K562 (cell line): Measurements from ENCODE around the gene PXK. TPM values are rescaled to one million over a fixed set of nuclear protein-coding genes. Genes with fewer than 3 reads are reported as not detected.

Experiments
- ATAC-seq: fragments of 200-7000 bp; cut with Tn5 transposase; 3 replicates; pipeline ENCODE4 v1.9.1; 2020; ENCODE audit warnings: moderate library complexity
- BruUV-seq: library from RNA; stranded (reverse); fragments of 400-500 nt; replicated peaks from 2 replicates; lab custom pipeline; 2021; lab: Mats Ljungman, UMichigan
- CTCF ChIA-PET: fragments of 300-600 bp; formaldehyde crosslinking; extraction: SDS; loops from one replicate; lab custom pipeline; 2021; ENCODE audit warnings: low intra/inter-chr PET ratio; lab: Yijun Ruan, JAX
- POLR2A ChIA-PET: fragments of 300-600, 350-650 bp; sonication (Branson Sonifier 250); formaldehyde crosslinking; extraction: SDS; loops from one replicate; lab custom pipeline; 2021; ENCODE audit warnings: antibody characterized with exemption, inconsistent platforms; lab: Yijun Ruan, JAX
- DNase-seq, 4 experiments: peaks; one replicate each; pipeline versions ENCODE4 v3.0.0 to v3.0.0-alpha.2; 2011 to 2018; ENCODE audit warnings: low spot score in 3 of 4, mixed read lengths in 3 of 4; ENCODE audit errors: extremely low read depth in 1 of 4
- FAIRE-seq: peaks from 2 replicates; lab custom pipeline; 2011; peaks lifted over from hg19 to GRCh38; lab: Jason Lieb, UNC
- H2AFZ ChIP-seq: 2 replicates; pipeline ENCODE4 v1.6.0; 2011; ENCODE audit warnings: low read depth, low read length, control low read depth, inconsistent platforms
- H3K27ac ChIP-seq: fragments of 200-600 bp; 3 replicates; pipeline ENCODE4 v1.8.0; 2011; ENCODE audit warnings: low read depth, mild to moderate bottlenecking, control low read depth, inconsistent platforms, low read length, moderate library complexity, mixed read lengths; ENCODE audit errors: extremely low read depth
- H3K27me3 ChIP-seq, 2 experiments: fragments of 300-600 bp in 1 of 2; 2 replicates in 1 of 2; 3 replicates in 1 of 2; pipeline versions ENCODE4 v1.6.0 to v1.8.0; 2011; ENCODE audit warnings: inconsistent platforms in 2 of 2, low read length in 2 of 2, mild to moderate bottlenecking in 1 of 2, mixed read lengths in 1 of 2, moderate library complexity in 1 of 2; ENCODE audit not compliant: control insufficient read depth in 2 of 2, insufficient read depth in 2 of 2
- H3K36me3 ChIP-seq: fragments of 300-600 bp; 3 replicates; pipeline ENCODE4 v1.8.0; 2011; ENCODE audit warnings: mild to moderate bottlenecking, low read length, inconsistent platforms; ENCODE audit not compliant: control insufficient read depth, insufficient read depth
- H3K4me1 ChIP-seq, 2 experiments: fragments of 200-600 bp in 1 of 2; replicated peaks in 1 of 2; 2 replicates in 1 of 2; 3 replicates in 1 of 2; pipeline versions ENCODE4 v1.5.1 to v1.8.0; 2011; ENCODE audit warnings: inconsistent platforms in 2 of 2, low read length in 2 of 2, mild to moderate bottlenecking in 1 of 2, mixed read lengths in 1 of 2, moderate library complexity in 1 of 2; ENCODE audit not compliant: control insufficient read depth in 2 of 2, insufficient read depth in 2 of 2
- H3K4me2 ChIP-seq: 2 replicates; pipeline ENCODE4 v1.6.1; 2011; ENCODE audit warnings: low read length, control low read depth, inconsistent platforms, mixed read lengths; ENCODE audit not compliant: insufficient read depth
- H3K4me3 ChIP-seq: fragments of 200-600 bp; sonication (generic), shearing (Covaris generic); 2 replicates; pipeline ENCODE4 v1.5.1; 2016; ENCODE audit warnings: control low read depth, inconsistent platforms
- H3K79me2 ChIP-seq: fragments of 200-600 bp; 3 replicates; pipeline ENCODE4 v1.8.0; 2011; ENCODE audit warnings: low read length, inconsistent platforms; ENCODE audit not compliant: control insufficient read depth, insufficient read depth
- H3K9ac ChIP-seq, 2 experiments: 2 replicates each; pipeline versions ENCODE4 v1.6.0 to v1.6.1; 2011; ENCODE audit warnings: low read depth in 2 of 2, low read length in 2 of 2, control low read depth in 1 of 2, inconsistent platforms in 1 of 2, mild to moderate bottlenecking in 1 of 2, mixed read lengths in 1 of 2; ENCODE audit not compliant: insufficient read depth in 1 of 2
- H3K9me1 ChIP-seq: one replicate; pipeline ENCODE4 v1.6.0; 2011; ENCODE audit warnings: inconsistent platforms, mild to moderate bottlenecking, low read length, moderate library complexity; ENCODE audit not compliant: control insufficient read depth, insufficient read depth
- H3K9me3 ChIP-seq: replicated peaks from 2 replicates; pipeline ENCODE4 v1.5.1; 2011; ENCODE audit warnings: low read depth, low read length, inconsistent platforms; ENCODE audit not compliant: control insufficient read depth, insufficient read depth
- H4K20me1 ChIP-seq: replicated peaks from 2 replicates; pipeline ENCODE4 v1.6.1; 2011; ENCODE audit warnings: low read length, inconsistent platforms, mixed read lengths; ENCODE audit not compliant: control insufficient read depth, insufficient read depth
- ATF3 ChIP-seq, 2 experiments: fragments of 450-650 bp in 1 of 2; sonication (generic) in 1 of 2; formaldehyde crosslinking in 1 of 2; IDR thresholded peaks in 1 of 2; conservative IDR thresholded peaks in 1 of 2; 2 replicates each; pipeline versions ENCODE4 v1.6.1 to v1.8.1; 2016 to 2023; ENCODE audit warnings: mild to moderate bottlenecking in 2 of 2, moderate library complexity in 2 of 2, inconsistent platforms in 1 of 2, missing genetic modification reagents in 1 of 2
- ATF4 ChIP-seq: fragments of 450-650 bp; formaldehyde crosslinking; IDR thresholded peaks from 2 replicates; pipeline ENCODE4 v1.4.0; 2022; ENCODE audit warnings: mild to moderate bottlenecking, moderate library complexity
- CEBPB ChIP-seq: fragments of 450-650 bp; IDR thresholded peaks from 2 replicates; pipeline ENCODE4 v1.6.1; 2016; ENCODE audit warnings: missing genetic modification characterization, missing compliant biosample characterization
- CEBPG ChIP-seq, 3 experiments: fragments of 200-800 bp in 1 of 3; sonication (Bioruptor generic) in 1 of 3; sonication (generic) in 1 of 3; formaldehyde crosslinking in 1 of 3; IDR thresholded peaks in 2 of 3; conservative IDR thresholded peaks in 1 of 3; 2 replicates each; pipeline versions ENCODE4 v1.6.1 to v1.8.0; 2016 to 2022; ENCODE audit warnings: missing compliant biosample characterization in 2 of 3, missing genetic modification characterization in 2 of 3, mild to moderate bottlenecking in 1 of 3, missing genetic modification reagents in 1 of 3
- LCOR ChIP-seq: sonication (generic); formaldehyde crosslinking; IDR thresholded peaks from 2 replicates; pipeline ENCODE4 v1.8.0; 2022; ENCODE audit warnings: mild to moderate bottlenecking, missing genetic modification reagents
- MTA2 ChIP-seq: fragments of 450-650 bp; IDR thresholded peaks from 2 replicates; pipeline ENCODE4 v1.6.1; 2016; ENCODE audit warnings: low read depth
- RBM25 ChIP-seq: fragments of 200-400 bp; formaldehyde crosslinking; IDR thresholded peaks from 2 replicates; pipeline ENCODE4 v1.6.1; 2018; ENCODE audit warnings: low read length, low read depth, moderate library complexity; ENCODE audit not compliant: severe bottlenecking
- TCF7L2 ChIP-seq: fragments of 150-350 bp; IDR thresholded peaks from 2 replicates; pipeline ENCODE4 v1.6.1; 2016; ENCODE audit warnings: low read depth, mild to moderate bottlenecking, low read length, moderate library complexity
- ZBTB34 ChIP-seq: fragments of 250-450 bp; sonication (Bioruptor Pico); IDR thresholded peaks from 2 replicates; pipeline ENCODE4 v1.8.0; 2021; ENCODE audit warnings: mild to moderate bottlenecking, moderate library complexity
- ZBTB8A ChIP-seq: fragments of 450-650 bp; IDR thresholded peaks from 2 replicates; pipeline ENCODE4 v1.6.1; 2018; ENCODE audit warnings: mild to moderate bottlenecking, moderate library complexity; ENCODE audit not compliant: partially characterized antibody
- ZFP36 ChIP-seq: fragments of 150-350 bp; IDR thresholded peaks from 2 replicates; pipeline ENCODE4 v1.6.1; 2018; ENCODE audit warnings: low read length, low read depth; ENCODE audit not compliant: partially characterized antibody
- WGBS: fragments of 100-300 bp; shearing (Covaris generic); methylation state at CpG from one replicate; pipeline ENCODE4 v1.1.6; 2016; ENCODE audit warnings: low coverage, mixed read lengths; ENCODE audit not compliant: insufficient coverage; ENCODE audit errors: missing lambda C conversion rate; 5-methylcytosine and 5-hydroxymethylcytosine counted together
- in situ Hi-C: fragments of 300-500 bp; cut with MboI; formaldehyde crosslinking; loops from 4 replicates; pipeline ENCODE4 v1.15.0; 2018; ENCODE audit warnings: inconsistent platforms, mixed read lengths
- intact Hi-C: fragments of 100-400 bp; cut with micrococcal nuclease; formaldehyde crosslinking; loops from 2 replicates; pipeline ENCODE4 v1.14.2; 2022
- polyA plus RNA-seq, 8 experiments: library from polyadenylated mRNA; depleted of rRNA in 4 of 8; stranded (reverse) in 5 of 8; unstranded in 3 of 8; fragments of >200 nt; fragmentation: Nextera tagmentation in 2 of 8; fragmentation: Illumina TruSeq in 1 of 8; extraction: Ambion mirVana in 2 of 8; extraction: Trizol in 1 of 8; gene quantifications; 2 replicates each; pipeline versions ENCODE4 v1.2.1 to v1.2.3, GENCODE V29; 2011 to 2014; ENCODE audit warnings: inconsistent platforms in 1 of 8, missing spikeins in 1 of 8
- total RNA-seq, 7 experiments: library from RNA; depleted of rRNA in 6 of 7; stranded (reverse); fragments of >200 nt in 6 of 7; fragmentation: Illumina TruSeq in 2 of 7; extraction: Trizol in 2 of 7; gene quantifications; 2 replicates each; pipeline versions ENCODE4 v1.2.1 to v1.2.3, GENCODE V29; 2011 to 2021; ENCODE audit warnings: low replicate concordance in 1 of 7

The PXK gene
- total and polyA plus RNA-seq, 9 of the 15 experiments (the other 6 are each of a cell fraction or from before 2014, with no cell fraction given): 3.3 to 19.9 (median 11.3) TPM

GRCh38 chr3:58353722-58354553 lies 21.2 kb downstream of the PXK start:
- Histone ChIP-seq H3K9me1 (no peaks in the 10 kb centered on the region), H3K4me3 (no peak overlapping the region), H3K79me2 (no peaks in the 10 kb centered on the region; the same call in 2 of the 3 replicates), H4K20me1 (no peaks in the 10 kb centered on the region; the same call in 1 of the 2 replicates), H3K36me3 (no peaks in the 10 kb centered on the region), H2AFZ (no peak overlapping the region), H3K27me3 (no peaks in the 10 kb centered on the region), H3K27ac (no peak overlapping the region), H3K4me1 (peaks cover 0 to 17% of the 10 kb centered on the region in 2 experiments; a peak in 3 of 5 replicates), H3K9ac (no peak overlapping the region), H3K9me3 (no peaks in the 10 kb centered on the region), H3K4me2 (no peak overlapping the region)
- BruUV-seq: no TSS peak
- DNase-seq (no peak), ATAC-seq (peak; percentile 15; the same call in 2 of the 3 replicates), FAIRE-seq (no peak)
- in situ Hi-C loops: no loop called here
- ChIA-PET CTCF (no interaction called here), POLR2A (interaction anchor here (0.7 kb wide), 1 partner anchor 168 kb away, joined by 3 read pairs; no protein-coding TSS in a partner anchor)
- 61% methylated on average over 5 of the region's 8 CpGs for WGBS
- intact Hi-C loops: no loop called here
- TF ChIP-seq ATF3 (IDR thresholded peaks at IDR 0.05) (peak; percentile 62; the same call in 1 of the 2 replicates), ATF3 (CRISPR knock-in tag; conservative IDR thresholded peaks at IDR 0.05) (no peak), MTA2 (no peak), RBM25 (peak; percentile 37), ZBTB34 (CRISPR knock-in tag) (no peak), LCOR (CRISPR knock-in tag) (no peak), ZFP36 (peak; percentile 22), TCF7L2 (no peak), ZBTB8A (no peak), ATF4 (CRISPR knock-in tag) (peak; percentile 63; the same call in 1 of the 2 replicates), CEBPB (peak; percentile 82), CEBPG (CRISPR knock-in tag; IDR thresholded peaks at IDR 0.05) (peak; percentile 61), CEBPG (tag; conservative IDR thresholded peaks at IDR 0.05 in 1 of 2, IDR thresholded peaks at IDR 0.05 in 1 of 2) (peak; percentile 77 to 89)
